Glomerular visceral epithelial cell (primary cell): ENCODE measurements around the gene GDF9.

Experiments
- DNase-seq: peaks from one replicate; pipeline ENCODE4 v3.0.0-alpha.2; 2016; ENCODE audit errors: extremely low spot score

Gene GDF9

DNA sequence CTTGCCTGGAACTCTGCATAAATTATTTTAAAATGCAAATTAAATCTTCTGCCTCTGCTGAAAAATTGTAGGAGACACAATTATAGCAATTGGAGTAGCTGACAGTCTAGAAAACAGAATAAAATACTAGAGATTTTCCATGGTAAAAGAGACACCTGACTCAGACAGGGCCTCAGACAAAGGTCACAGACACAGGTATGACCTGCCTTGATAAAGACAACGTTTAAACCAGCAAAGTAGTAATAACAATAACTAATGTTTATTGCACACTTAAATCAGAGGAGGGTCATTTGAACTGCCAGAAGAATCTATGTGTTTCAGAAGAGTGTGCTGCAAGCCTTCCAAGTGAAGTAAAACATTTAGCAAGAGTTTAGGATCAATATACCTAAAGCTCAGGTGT lies 49.3 kb downstream of the GDF9 start:
- DNase-seq: no peak

DNA sequence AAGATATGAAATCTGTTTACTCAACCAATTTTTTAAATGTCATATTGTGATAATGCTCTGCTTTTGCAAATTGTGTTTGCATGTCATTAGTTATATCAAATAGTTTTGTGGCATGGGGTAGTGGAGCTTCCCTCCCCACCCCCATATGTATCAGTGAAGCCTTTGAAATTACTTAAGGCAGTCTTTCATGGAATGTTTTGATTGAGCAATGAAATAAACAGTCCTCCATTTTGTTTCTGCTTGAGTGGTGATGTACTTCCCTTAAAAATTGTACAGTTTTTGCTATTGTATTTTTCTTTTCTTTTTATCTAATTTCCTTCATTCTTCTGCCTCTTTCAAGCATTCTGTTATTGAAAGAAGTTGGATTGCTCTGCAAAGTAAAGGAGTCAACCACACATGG lies 49.7 kb downstream of the GDF9 start:
- no peak for DNase-seq

DNA sequence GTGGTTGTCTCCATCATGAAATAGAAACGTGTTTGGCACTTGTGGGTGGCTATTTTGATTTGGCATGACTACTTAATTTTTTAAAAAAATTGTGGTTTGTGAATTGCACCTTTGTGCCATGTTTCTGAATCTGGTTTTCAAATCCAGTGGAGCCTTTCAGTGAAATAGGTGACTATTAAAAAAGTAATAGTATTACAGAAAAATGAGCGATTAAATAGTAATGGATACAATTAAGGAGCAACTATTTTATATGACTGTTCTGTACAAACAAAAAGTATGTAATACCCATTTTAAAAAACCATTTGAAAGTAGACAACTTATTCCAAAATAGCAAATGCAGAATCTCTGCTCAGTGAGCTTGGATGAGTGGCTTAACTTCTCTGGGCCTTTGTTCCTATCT lies 50.2 kb downstream of the GDF9 start:
- DNase-seq: no peak

DNA sequence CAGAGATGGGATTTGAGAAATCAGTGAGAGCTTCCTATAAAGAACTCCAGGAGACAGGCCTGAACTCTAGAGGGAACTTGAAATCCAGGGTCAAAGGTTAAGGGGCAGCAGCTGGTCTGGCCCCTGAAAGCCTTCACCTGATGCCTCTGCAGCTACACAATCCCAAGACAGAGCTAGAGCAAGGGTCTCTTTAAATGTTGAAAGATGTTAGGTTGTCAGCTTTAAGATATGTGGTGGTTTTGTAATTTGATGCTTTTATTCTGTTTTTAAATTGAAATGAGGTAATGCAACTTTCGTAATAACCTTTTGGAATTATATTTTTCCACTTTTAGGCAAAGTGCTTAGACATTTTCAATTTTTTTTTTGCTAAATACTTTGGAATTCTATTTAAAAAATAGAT lies 50.8 kb downstream of the GDF9 start:
- DNase-seq: no peak

DNA sequence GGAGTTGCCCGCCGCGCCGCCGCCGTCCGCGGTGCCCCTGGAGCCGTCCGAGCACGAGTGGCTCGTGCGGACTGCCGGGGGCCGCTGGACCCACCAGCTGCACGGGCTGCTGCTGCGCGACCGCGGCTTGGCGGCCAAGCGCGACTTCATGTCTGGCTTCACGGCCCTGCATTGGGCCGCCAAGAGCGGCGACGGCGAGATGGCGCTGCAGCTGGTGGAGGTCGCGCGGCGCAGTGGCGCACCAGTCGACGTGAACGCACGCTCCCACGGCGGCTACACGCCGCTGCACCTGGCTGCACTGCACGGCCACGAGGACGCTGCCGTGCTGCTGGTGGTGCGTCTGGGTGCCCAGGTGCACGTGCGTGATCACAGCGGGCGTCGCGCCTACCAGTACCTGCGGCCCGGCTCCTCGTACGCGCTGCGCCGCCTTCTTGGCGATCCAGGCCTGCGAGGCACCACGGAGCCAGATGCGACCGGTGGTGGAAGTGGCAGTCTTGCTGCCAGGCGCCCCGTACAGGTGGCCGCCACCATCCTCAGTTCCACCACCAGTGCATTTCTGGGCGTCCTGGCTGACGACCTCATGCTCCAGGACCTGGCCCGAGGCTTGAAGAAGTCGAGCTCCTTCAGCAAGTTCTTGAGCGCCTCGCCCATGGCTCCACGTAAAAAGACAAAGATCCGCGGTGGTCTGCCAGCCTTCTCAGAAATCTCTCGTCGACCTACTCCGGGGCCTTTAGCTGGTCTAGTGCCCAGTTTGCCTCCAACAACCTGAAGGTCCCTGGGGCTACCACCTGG lies 51.6 kb downstream of the GDF9 start:
- no peak for DNase-seq

DNA sequence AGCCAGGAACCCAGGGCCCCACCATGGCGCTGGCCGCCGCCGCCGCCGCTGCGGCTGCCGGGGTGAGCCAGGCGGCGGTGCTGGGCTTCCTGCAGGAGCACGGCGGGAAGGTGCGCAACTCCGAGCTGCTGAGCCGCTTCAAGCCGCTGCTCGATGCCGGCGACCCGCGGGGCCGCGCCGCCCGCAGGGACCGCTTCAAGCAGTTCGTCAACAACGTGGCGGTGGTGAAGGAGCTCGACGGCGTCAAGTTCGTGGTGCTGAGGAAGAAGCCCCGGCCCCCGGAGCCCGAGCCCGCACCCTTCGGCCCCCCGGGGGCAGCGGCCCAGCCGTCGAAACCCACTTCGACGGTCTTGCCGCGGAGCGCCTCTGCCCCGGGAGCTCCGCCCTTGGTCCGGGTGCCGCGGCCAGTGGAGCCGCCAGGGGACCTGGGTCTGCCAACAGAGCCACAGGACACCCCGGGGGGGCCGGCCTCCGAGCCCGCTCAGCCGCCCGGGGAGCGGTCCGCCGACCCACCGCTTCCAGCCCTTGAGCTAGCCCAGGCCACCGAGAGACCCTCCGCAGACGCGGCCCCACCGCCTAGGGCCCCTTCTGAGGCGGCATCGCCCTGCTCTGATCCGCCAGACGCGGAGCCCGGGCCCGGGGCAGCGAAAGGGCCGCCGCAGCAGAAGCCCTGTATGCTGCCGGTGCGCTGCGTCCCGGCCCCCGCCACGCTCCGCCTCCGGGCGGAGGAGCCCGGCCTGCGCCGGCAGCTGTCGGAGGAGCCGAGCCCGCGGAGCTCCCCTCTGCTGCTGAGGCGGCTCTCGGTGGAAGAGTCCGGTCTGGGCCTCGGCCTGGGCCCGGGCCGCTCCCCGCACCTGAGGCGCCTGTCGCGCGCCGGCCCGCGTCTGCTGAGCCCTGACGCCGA lies 52.4 kb downstream of the GDF9 start:
- DNase-seq: peak; percentile 46

DNA sequence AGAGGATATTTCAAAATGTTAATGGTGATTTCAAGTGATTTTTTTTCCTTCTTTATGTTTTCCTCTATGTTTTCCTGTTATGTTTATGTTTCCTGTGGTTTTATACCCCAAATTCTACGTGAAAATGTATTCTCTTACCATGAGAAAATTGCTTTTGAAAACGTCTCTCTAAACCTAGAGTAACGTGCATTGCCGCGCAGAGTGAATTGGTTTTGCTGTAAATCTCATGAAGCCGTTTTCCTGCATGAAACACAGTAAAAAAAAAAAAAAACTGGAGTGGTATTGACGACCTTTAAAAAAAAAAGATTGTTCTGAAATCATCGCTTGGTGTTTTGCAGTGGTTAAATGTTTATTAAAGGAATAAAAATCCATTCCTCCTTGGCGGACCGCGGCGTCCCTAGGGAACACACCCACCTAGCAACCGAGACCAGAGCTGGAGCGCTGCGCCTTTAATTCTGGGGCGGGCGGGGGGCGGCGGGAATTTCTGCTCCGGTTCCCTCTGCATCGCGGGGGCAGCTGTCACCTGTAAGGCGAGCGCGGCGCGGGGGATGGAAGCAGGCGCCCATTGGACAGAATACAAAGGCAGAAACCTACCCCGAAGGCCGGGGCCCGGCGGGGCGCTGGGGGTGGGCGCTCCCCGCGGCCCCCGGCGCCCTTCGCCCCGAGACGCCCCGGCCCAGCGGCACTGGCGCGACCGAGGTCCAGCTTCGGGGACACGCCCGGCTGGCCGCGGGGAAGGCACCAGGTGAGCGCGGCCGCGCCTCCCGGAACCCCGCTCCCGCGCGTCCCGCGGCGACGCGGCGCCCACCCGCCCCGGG lies 53.3 kb downstream of the GDF9 start, which contains the start of gene SOWAHA:
SOWAHA (plus strand) TSS at position 522 of the 818 bp plus-strand sequence. CDS start 320 bp downstream, outside the sequence.
- DNase-seq: no peak

DNA sequence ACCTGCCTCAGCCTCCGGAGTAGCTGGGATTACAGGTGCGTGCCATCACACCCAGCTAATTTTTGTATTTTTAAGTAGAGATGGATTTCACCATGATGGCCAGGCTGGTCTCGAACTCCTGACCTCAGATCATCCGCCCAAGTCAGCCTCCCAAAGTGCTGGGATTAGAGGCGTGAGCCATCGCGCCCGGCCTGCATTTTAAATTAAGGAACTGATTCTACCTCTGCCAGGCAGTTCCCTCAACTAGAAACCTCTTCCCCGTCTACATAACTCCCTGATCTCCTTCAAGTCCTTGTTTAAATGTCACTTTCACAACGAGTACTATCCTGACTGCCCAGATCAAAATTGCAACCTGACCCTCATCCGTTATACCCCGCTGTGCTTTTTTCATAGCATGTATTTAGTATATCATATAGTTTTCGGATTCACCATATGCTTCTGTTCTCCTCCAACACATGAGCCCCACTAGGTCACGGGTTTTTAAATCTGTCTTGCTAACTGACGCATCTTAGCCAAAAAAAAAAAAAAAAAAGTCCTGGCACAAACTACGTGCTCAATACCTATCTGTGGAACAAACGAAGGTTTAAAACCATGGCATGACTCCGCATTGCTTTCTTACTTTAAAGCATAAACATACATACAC lies 54.0 kb downstream of the GDF9 start:
- no peak for DNase-seq
